ENCODE data around the gene HOXB3.

- no peak for TF ChIP-seq CTCF (IDR thresholded peaks at IDR 0.05; ENCODE audit: low read length)
- no peak for TF ChIP-seq EZH2 (IDR thresholded peaks at IDR 0.05; ENCODE audit: borderline replicate concordance, low read length)
These were observed 59.2 kb downstream of the HOXB3 start, which contains the start of gene HOXB1 for GRCh38 chr17:48530887-48531272.
